Activated CD8-positive, alpha-beta T cell treated with anti-CD3 and anti-CD28 coated beads for 36 hours (primary cell): Measurements from ENCODE around the gene SLC16A6. TPM values are rescaled to one million over a fixed set of nuclear protein-coding genes. Genes with fewer than 3 reads are reported as not detected.
"Not testable (repeated sequence)": the region's sequence is repeated elsewhere in the genome, so short reads cannot be mapped to it uniquely, and the experiment has no call there.

Experiments
- ATAC-seq: fragments of 200-7000 bp; cut with Tn5 transposase; one replicate; pipeline ENCODE4 v1.10.0; 2021; ENCODE audit warnings: mild to moderate bottlenecking, moderate library complexity
- CTCF ChIA-PET: fragments of 350-600 bp; sonication (Branson Sonifier 250); formaldehyde crosslinking; loops from one replicate; lab custom pipeline; 2021; ENCODE audit warnings: antibody characterized with exemption; lab: Charles Lee
- POLR2A ChIA-PET: fragments of 350-600 bp; sonication (Branson Sonifier 250); formaldehyde crosslinking; loops from one replicate; lab custom pipeline; 2021; ENCODE audit warnings: antibody characterized with exemption; lab: Charles Lee
- DNase-seq: peaks from one replicate; pipeline ENCODE4 v3.0.0-alpha.2; 2020
- H3K27ac Mint-ChIP-seq: one replicate; pipeline ENCODE4 v1.8.0; 2021; ENCODE audit warnings: mild to moderate bottlenecking, mixed read lengths
- H3K27me3 Mint-ChIP-seq: one replicate; pipeline ENCODE4 v1.8.0; 2021; ENCODE audit warnings: mixed read lengths
- H3K36me3 Mint-ChIP-seq: one replicate; pipeline ENCODE4 v1.8.0; 2021; ENCODE audit warnings: low read depth, mixed read lengths
- H3K4me1 Mint-ChIP-seq: one replicate; pipeline ENCODE4 v1.8.0; 2021; ENCODE audit warnings: low read depth, mixed read lengths
- H3K4me3 Mint-ChIP-seq: one replicate; pipeline ENCODE4 v1.8.0; 2021; ENCODE audit warnings: mild to moderate bottlenecking, moderate library complexity, mixed read lengths
- H3K9me3 Mint-ChIP-seq: one replicate; pipeline ENCODE4 v1.8.0; 2021; ENCODE audit warnings: mixed read lengths
- intact Hi-C: fragments of 100-400 bp; cut with micrococcal nuclease; formaldehyde crosslinking; loops from one replicate; pipeline ENCODE4 v1.10.0; 2022
- total RNA-seq, 2 experiments: library from RNA; stranded (reverse); gene quantifications; one replicate each; pipeline ENCODE4 v1.2.3, GENCODE V29; 2021
- TF ChIP-seq, protein P1 (sequence below): fragments of 200-600 bp; IDR thresholded peaks from one replicate; pipeline ENCODE4 v1.8.0; 2022; ENCODE audit warnings: antibody characterized with exemption, mild to moderate bottlenecking

The SLC16A6 gene
- total RNA-seq, 2 experiments from 2014 or later = 2.3 to 2.8 TPM

DNA sequence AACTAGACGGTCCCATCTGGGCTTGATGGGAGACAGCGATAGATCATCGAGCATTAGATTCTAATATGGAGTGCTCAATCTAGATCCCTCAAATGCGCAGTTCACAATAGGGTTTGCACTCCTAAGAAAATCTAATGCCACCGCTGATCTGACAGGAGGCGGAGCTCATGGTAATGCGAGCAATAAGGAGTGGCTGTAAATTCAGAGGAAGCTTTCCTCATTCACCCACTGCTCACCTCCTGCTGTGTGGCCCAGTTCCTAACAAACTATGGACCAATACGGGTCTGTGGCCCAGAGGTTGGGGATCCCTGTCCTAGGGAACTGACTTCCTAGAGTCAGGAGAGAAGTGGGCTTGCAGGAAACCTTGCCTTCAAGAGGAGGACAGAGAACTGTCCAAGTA is 68.3 kb downstream of the SLC16A6 start:
- Mint-ChIP-seq H3K36me3 (peaks cover 7% of the 10 kb centered on the region), H3K9me3 (no peaks in the 10 kb centered on the region), H3K4me3 (no peak overlapping the region), H3K27ac (no peak overlapping the region), H3K27me3 (no peaks in the 10 kb centered on the region), H3K4me1 (peaks cover 8% of the 10 kb centered on the region)
- DNase-seq (no peak), ATAC-seq (no peak)
- intact Hi-C loops = no loop called here
- TF ChIP-seq, protein P1, sequence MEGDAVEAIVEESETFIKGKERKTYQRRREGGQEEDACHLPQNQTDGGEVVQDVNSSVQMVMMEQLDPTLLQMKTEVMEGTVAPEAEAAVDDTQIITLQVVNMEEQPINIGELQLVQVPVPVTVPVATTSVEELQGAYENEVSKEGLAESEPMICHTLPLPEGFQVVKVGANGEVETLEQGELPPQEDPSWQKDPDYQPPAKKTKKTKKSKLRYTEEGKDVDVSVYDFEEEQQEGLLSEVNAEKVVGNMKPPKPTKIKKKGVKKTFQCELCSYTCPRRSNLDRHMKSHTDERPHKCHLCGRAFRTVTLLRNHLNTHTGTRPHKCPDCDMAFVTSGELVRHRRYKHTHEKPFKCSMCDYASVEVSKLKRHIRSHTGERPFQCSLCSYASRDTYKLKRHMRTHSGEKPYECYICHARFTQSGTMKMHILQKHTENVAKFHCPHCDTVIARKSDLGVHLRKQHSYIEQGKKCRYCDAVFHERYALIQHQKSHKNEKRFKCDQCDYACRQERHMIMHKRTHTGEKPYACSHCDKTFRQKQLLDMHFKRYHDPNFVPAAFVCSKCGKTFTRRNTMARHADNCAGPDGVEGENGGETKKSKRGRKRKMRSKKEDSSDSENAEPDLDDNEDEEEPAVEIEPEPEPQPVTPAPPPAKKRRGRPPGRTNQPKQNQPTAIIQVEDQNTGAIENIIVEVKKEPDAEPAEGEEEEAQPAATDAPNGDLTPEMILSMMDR = no peak
- ChIA-PET POLR2A (interaction anchor here (0.8 kb wide), 1 partner anchor 12 kb away, joined by 4 read pairs; no protein-coding TSS in a partner anchor), CTCF (no interaction called here)

DNA sequence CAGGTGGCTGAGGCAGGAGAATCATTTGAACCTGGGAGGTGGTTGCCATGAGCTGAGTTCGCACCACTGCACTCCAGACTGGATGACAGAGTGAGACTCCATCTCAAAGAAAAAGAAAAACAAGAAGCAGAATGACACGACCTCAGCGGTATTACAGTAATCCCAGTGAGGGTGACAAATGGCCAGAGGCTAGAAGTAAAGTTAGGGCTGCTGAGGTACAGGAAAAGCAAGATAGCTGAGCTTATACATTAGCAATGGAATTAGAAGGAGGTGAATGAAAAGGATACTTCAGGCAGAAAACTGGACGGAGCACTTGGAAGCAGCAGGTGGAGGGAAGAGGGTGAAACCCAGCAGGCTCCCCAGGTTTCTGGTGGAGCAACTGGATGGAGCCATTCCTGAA is 69.1 kb downstream of the SLC16A6 start:
- TF ChIP-seq, protein P1 = no peak
- H3K36me3 Mint-ChIP-seq = peaks cover 7% of the 10 kb centered on the region
- peaks cover 5% of the 10 kb centered on the region for H3K4me1 Mint-ChIP-seq
- ATAC-seq (no peak), DNase-seq (no peak)
- H3K27me3 Mint-ChIP-seq = no peaks in the 10 kb centered on the region
- no peak overlapping the region for H3K27ac Mint-ChIP-seq
- POLR2A ChIA-PET = no interaction called here
- intact Hi-C loops = no loop called here
- H3K9me3 Mint-ChIP-seq = no peaks in the 10 kb centered on the region
- CTCF ChIA-PET = no interaction called here
- no peak overlapping the region for H3K4me3 Mint-ChIP-seq

DNA sequence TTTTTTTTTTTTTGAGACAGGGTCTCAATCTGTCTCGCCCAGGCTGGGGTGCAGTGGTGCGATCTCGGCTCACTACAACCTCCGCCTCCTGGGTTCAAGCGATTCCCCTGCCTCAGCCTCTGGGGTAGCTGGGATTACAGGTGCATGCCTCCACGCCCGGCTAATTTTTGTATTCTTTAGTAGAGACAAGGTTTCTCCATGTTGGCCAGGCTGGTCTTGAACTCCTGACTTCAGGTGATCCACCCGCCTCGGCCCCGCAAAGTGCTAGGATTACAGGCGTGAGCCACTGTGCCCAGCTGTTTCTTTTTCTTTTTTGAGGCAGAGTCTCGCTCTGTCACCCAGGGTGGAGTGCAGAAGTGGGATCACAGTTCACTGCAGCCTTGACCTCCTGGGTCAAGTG is 70.1 kb downstream of the SLC16A6 start:
- H3K27ac Mint-ChIP-seq, H3K9me3 Mint-ChIP-seq, POLR2A ChIA-PET, intact Hi-C loops, H3K4me1 Mint-ChIP-seq, H3K27me3 Mint-ChIP-seq, H3K4me3 Mint-ChIP-seq, DNase-seq, ATAC-seq, H3K36me3 Mint-ChIP-seq: not testable (repeated sequence)
- CTCF ChIA-PET = interaction anchor here (2.3 kb wide), 1 partner anchor 20 kb away, joined by 5 read pairs; no protein-coding TSS in a partner anchor

DNA sequence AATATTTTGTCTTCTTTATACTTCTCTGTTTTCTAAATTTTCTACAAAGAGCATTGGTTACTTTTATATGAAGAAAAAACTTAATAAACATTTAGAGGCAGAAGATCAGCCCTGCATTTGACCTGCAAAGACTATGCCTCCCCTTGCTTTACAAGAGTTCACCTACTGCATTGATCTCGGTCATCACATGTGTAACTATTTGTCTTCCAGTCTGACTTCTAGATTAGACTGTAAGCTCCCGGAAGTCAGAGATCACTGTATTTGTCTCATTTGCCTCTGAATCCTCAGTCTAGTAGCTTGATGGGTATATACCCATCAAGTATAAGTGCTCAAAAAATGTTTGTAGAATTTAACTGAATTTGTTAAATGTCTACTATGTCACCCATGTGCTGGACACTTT is 70.7 kb downstream of the SLC16A6 start:
- H3K27me3 Mint-ChIP-seq, H3K4me3 Mint-ChIP-seq, H3K9me3 Mint-ChIP-seq, H3K36me3 Mint-ChIP-seq, DNase-seq, H3K27ac Mint-ChIP-seq, intact Hi-C loops, ATAC-seq, H3K4me1 Mint-ChIP-seq: not testable (repeated sequence)
- ChIA-PET POLR2A (interaction anchor here (1.2 kb wide), 1 partner anchor 28 kb away, joined by 3 read pairs; the partner anchor contains the start of gene AMZ2), CTCF (interaction anchor here (2.3 kb wide), 1 partner anchor 20 kb away, joined by 5 read pairs; no protein-coding TSS in a partner anchor)

DNA sequence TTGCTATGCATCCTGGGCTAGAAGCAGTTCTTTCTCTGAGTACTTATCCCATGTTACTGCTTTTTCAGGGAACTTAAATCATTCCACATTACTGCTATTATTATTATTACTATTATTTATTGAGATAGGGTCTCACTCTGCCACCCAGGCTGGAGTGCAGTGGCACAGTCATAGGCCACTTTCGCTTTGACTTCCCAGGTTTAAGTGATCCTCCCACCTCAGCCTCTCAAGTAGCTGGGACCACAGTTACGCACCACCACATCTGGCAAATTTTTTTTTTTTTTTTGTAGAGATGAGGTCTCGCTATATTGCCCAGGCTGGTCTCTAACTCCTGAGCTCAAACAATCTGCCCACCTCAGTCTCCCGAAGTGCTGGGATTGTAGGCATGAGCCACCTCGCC is 71.5 kb downstream of the SLC16A6 start:
- H3K27ac Mint-ChIP-seq, DNase-seq, H3K4me1 Mint-ChIP-seq, ATAC-seq, H3K27me3 Mint-ChIP-seq, H3K4me3 Mint-ChIP-seq, H3K36me3 Mint-ChIP-seq, intact Hi-C loops, H3K9me3 Mint-ChIP-seq: not testable (repeated sequence)
- ChIA-PET POLR2A (interaction anchor here (1.1 to 1.2 kb wide), 2 partner anchors 18 to 29 kb away, joined by 3 read pairs; partner anchors contain the start of gene AMZ2), CTCF (interaction anchor here (2.3 kb wide), 1 partner anchor 19 kb away, joined by 5 read pairs; no protein-coding TSS in a partner anchor)

Other genes starting within 250 kb of the SLC16A6 start
- gene AMZ2, start 43.1 kb downstream of the SLC16A6 start, total RNA-seq = 100 to 1,000 TPM; 132 to 141 TPM
- 1 to 10 TPM; 7.2 to 8.4 TPM for gene ARSG, start 368 bp upstream of the SLC16A6 start, total RNA-seq
- 10 to 100 TPM; 11.3 to 13.1 TPM for gene WIPI1, start 166.4 kb upstream of the SLC16A6 start, total RNA-seq
- gene PRKAR1A, start 221.3 kb upstream of the SLC16A6 start, total RNA-seq = 100 to 1,000 TPM; 157 to 168 TPM